Left ventricle myocardium inferior (tissue), 1 donor: ENCODE data around the gene PGAP1. TPM values are rescaled to one million over a fixed set of nuclear protein-coding genes. Genes with fewer than 3 reads are reported as not detected.

Experiments used
- DNase-seq: peaks from one replicate; pipeline ENCODE4 v3.0.0-alpha.2; 2020
- H3K27ac ChIP-seq: fragments of 200-600 bp; replicated peaks from 2 replicates; pipeline ENCODE4 v1.8.0; 2021
- H3K27me3 ChIP-seq: fragments of 200-600 bp; 2 replicates; pipeline ENCODE4 v1.8.0; 2021; ENCODE audit warnings: low read depth
- H3K36me3 ChIP-seq: fragments of 200-600 bp; 2 replicates; pipeline ENCODE4 v1.8.0; 2021
- H3K4me1 ChIP-seq: fragments of 200-600 bp; 2 replicates; pipeline ENCODE4 v1.8.0; 2021
- H3K4me3 ChIP-seq: fragments of 200-600 bp; 2 replicates; pipeline ENCODE4 v1.8.0; 2021; ENCODE audit warnings: mild to moderate bottlenecking, moderate library complexity
- H3K9me3 ChIP-seq: fragments of 200-600 bp; replicated peaks from 2 replicates; pipeline ENCODE4 v1.8.0; 2021
- intact Hi-C: fragments of 100-400 bp; cut with micrococcal nuclease; formaldehyde crosslinking; loops from one replicate; pipeline ENCODE4 v1.11.0; 2022
- total RNA-seq: library from RNA; stranded (reverse); fragmentation: NEBNext Ultra II Directional; extraction: Animal tissue kit (Norgen Biotek cat#: 25700); gene quantifications from one replicate; pipeline ENCODE4 v1.2.1, GENCODE V29; 2021
- TF ChIP-seq, protein P1 (sequence below): fragments of 200-600 bp; IDR thresholded peaks from 2 replicates; pipeline ENCODE4 v1.8.0; 2021; ENCODE audit warnings: antibody characterized with exemption, mild to moderate bottlenecking, borderline replicate concordance
- donor health status: DM: no; HTN: yes; CAD: no; lungs with severe emphysema.

PGAP1 gene
- total RNA-seq, 1 donor from 2014 or later, result 6.8 TPM

DNA sequence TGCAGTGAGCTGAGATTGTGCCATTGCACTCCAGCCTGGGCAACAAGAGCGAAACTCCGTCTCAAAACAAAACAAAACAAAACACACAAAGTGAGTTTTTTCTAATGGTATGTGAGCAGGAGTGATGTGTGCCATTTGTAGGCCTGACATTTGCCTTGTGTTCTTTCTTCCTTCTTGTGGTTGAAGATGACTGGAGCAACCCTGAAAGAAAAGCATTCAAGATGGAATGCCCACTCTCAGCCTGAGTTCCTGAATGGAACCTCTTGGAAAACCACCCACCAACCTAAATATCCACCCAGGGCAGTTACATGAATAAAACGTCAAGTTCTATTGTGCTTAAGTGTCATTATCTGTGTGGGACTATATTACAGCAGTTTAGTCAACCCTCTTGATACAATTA is 26.5 kb downstream of the PGAP1 start:
- DNase-seq, result no peak
- Histone ChIP-seq H3K4me1 (no peaks in the 10 kb centered on the region), H3K27ac (no peak overlapping the region), H3K9me3 (no peaks in the 10 kb centered on the region), H3K27me3 (no peaks in the 10 kb centered on the region), H3K36me3 (peaks cover 56% of the 10 kb centered on the region), H3K4me3 (no peak overlapping the region)
- intact Hi-C loops, result no loop called here
- TF ChIP-seq, protein P1, sequence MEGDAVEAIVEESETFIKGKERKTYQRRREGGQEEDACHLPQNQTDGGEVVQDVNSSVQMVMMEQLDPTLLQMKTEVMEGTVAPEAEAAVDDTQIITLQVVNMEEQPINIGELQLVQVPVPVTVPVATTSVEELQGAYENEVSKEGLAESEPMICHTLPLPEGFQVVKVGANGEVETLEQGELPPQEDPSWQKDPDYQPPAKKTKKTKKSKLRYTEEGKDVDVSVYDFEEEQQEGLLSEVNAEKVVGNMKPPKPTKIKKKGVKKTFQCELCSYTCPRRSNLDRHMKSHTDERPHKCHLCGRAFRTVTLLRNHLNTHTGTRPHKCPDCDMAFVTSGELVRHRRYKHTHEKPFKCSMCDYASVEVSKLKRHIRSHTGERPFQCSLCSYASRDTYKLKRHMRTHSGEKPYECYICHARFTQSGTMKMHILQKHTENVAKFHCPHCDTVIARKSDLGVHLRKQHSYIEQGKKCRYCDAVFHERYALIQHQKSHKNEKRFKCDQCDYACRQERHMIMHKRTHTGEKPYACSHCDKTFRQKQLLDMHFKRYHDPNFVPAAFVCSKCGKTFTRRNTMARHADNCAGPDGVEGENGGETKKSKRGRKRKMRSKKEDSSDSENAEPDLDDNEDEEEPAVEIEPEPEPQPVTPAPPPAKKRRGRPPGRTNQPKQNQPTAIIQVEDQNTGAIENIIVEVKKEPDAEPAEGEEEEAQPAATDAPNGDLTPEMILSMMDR, result no peak

DNA sequence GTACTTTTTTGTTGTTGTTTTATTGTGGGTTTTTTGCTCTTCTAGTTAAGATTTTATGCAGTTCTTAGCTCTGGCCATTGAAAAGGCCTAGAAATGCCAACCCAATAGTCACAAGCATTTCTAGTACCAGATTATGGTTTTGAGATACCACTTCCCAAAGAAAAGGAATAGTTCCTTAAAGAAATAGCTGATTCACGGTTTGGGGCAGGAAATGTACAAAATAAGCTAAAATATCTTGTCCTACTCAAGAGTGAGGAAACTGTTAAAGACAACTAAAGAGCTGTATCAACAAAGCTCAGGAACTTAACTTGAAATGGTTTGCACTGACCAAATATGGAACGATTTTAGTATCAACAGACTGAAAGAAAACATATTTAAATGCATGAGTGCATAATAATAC is 35.4 kb downstream of the PGAP1 start:
- Histone ChIP-seq H3K4me3 (no peak overlapping the region), H3K27me3 (no peaks in the 10 kb centered on the region), H3K4me1 (no peaks in the 10 kb centered on the region), H3K36me3 (peaks cover 44% of the 10 kb centered on the region), H3K27ac (no peak overlapping the region), H3K9me3 (no peaks in the 10 kb centered on the region)
- intact Hi-C loops, result no loop called here
- DNase-seq, result no peak
- TF ChIP-seq, protein P1, result no peak

DNA sequence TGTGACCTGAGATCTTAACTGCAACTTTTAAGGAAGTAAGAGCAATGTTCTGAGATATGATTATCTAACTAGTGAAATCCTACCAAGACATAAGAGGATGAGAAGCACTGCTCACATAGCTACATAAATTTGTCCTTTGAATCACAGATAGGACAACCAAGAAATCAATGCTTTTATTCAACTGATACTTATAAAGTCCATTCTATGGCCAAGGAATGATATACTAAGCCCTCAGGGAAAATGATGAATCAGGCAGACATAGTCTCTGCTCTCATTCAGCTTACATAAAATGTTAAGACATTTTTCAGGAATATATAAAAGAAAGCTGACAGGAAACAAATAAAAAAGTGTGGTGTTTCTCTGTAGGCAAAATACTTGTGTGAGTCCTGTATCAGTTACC is 39.1 kb downstream of the PGAP1 start:
- Histone ChIP-seq H3K36me3 (peaks cover 38% of the 10 kb centered on the region), H3K4me1 (no peaks in the 10 kb centered on the region), H3K4me3 (no peak overlapping the region), H3K27me3 (no peaks in the 10 kb centered on the region), H3K9me3 (no peaks in the 10 kb centered on the region), H3K27ac (no peak overlapping the region)
- intact Hi-C loops, result no loop called here
- DNase-seq, result no peak
- TF ChIP-seq, protein P1, result no peak

DNA sequence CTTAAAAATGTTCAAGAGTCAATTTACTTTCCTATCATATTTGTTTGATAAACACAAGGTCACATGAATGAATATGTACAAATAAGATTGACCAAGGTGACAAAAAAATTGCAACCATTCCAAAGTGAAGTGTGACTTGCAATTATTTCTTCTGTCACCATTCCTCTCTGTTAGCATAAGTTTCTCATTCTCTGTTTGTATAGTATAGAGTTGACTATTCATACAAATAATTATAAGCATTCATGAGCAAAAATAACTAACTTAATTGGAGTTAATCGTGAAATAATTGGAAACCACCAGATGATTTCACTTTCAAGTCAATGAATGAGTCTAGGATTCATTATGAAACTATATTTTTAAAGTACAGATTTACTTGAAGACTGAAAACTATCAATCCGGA is 42.1 kb downstream of the PGAP1 start:
- no peak overlapping the region for H3K27ac ChIP-seq
- H3K9me3 ChIP-seq, result peaks cover 6% of the 10 kb centered on the region
- DNase-seq, result no peak
- H3K27me3 ChIP-seq, result no peaks in the 10 kb centered on the region
- H3K4me1 ChIP-seq, result no peaks in the 10 kb centered on the region
- TF ChIP-seq, protein P1, result no peak
- no peak overlapping the region for H3K4me3 ChIP-seq
- intact Hi-C loops, result no loop called here
- peaks cover 42% of the 10 kb centered on the region for H3K36me3 ChIP-seq

DNA sequence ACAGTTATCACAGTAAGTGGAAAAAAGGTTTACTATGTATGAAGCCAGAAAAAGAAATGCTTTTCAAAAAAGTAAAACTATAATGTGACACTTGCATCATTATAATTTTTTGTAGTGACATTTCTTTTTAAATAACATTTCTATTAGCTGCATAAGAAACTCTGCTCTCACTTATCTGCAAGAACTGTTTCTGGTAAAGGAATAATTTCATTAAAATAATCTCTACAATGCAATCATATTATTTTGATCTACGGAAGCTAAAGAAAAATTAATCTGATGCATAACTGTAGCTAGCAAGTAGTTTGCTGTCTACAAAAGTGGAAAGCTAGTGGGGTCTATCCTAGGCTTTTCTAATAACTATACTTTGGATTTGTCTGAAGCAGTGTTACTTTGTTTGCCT is 50.1 kb downstream of the PGAP1 start:
- peaks cover 61% of the 10 kb centered on the region for H3K36me3 ChIP-seq
- no peaks in the 10 kb centered on the region for H3K4me1 ChIP-seq
- H3K9me3 ChIP-seq, result peaks cover 5% of the 10 kb centered on the region
- no peak for DNase-seq
- TF ChIP-seq, protein P1, result no peak
- no peak overlapping the region for H3K27ac ChIP-seq
- no peak overlapping the region for H3K4me3 ChIP-seq
- intact Hi-C loops, result no loop called here
- no peaks in the 10 kb centered on the region for H3K27me3 ChIP-seq

DNA sequence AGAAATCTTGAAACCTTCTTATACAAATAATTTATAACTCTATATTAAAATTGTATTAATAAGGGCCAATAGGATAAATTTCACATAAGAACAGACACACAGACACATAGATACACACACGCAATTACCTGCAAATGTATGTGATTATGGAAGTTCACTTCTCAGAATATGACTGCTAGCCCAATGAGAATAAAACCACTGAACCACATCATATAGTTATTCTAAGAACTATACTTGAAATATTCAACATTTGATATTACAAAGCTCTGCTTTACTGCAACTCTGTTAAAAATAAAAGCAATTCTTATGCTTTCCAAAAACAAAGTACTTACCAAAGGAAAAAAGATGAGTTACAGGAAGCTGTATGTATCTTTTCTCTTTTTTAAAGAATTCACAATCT is 51.1 kb downstream of the PGAP1 start:
- Histone ChIP-seq H3K4me1 (no peaks in the 10 kb centered on the region), H3K27ac (no peak overlapping the region), H3K9me3 (no peaks in the 10 kb centered on the region), H3K4me3 (no peak overlapping the region), H3K27me3 (no peaks in the 10 kb centered on the region), H3K36me3 (peaks cover 62% of the 10 kb centered on the region)
- DNase-seq, result no peak
- TF ChIP-seq, protein P1, result no peak
- intact Hi-C loops, result no loop called here
